Left ventricle myocardium inferior (tissue), 1 donor: Measurements from ENCODE around the gene SLC2A10. TPM values are rescaled to one million over a fixed set of nuclear protein-coding genes. Genes with fewer than 3 reads are reported as not detected.

Experiments
- DNase-seq: peaks from one replicate; pipeline ENCODE4 v3.0.0-alpha.2; 2020
- H3K27ac ChIP-seq: fragments of 200-600 bp; replicated peaks from 2 replicates; pipeline ENCODE4 v1.8.0; 2021
- H3K27me3 ChIP-seq: fragments of 200-600 bp; 2 replicates; pipeline ENCODE4 v1.8.0; 2021; ENCODE audit warnings: low read depth
- H3K36me3 ChIP-seq: fragments of 200-600 bp; 2 replicates; pipeline ENCODE4 v1.8.0; 2021
- H3K4me1 ChIP-seq: fragments of 200-600 bp; 2 replicates; pipeline ENCODE4 v1.8.0; 2021
- H3K4me3 ChIP-seq: fragments of 200-600 bp; 2 replicates; pipeline ENCODE4 v1.8.0; 2021; ENCODE audit warnings: mild to moderate bottlenecking, moderate library complexity
- H3K9me3 ChIP-seq: fragments of 200-600 bp; replicated peaks from 2 replicates; pipeline ENCODE4 v1.8.0; 2021
- intact Hi-C: fragments of 100-400 bp; cut with micrococcal nuclease; formaldehyde crosslinking; loops from one replicate; pipeline ENCODE4 v1.11.0; 2022
- long read RNA-seq: library from polyadenylated mRNA; unstranded; transcript quantifications from one replicate; pipeline ENCODE4 v2.0.0, GENCODE V29; 2021
- total RNA-seq: library from RNA; stranded (reverse); fragmentation: NEBNext Ultra II Directional; extraction: Animal tissue kit (Norgen Biotek cat#: 25700); gene quantifications from one replicate; pipeline ENCODE4 v1.2.1, GENCODE V29; 2021
- TF ChIP-seq, protein P1 (sequence below): fragments of 200-600 bp; IDR thresholded peaks from 2 replicates; pipeline ENCODE4 v1.8.0; 2021; ENCODE audit warnings: antibody characterized with exemption, mild to moderate bottlenecking, borderline replicate concordance
- donor health status: DM: no; HTN: yes; CAD: no; lungs with severe emphysema.

SLC2A10 gene
- 2.8 TPM for total RNA-seq
- long read RNA-seq, full-length matches to known transcripts = 4 of 9 reads
- long read RNA-seq, partial matches to known transcripts = 3 of 9 reads
- long read RNA-seq, other reads (novel, unspliced or antisense) = 2 of 9 reads

DNA sequence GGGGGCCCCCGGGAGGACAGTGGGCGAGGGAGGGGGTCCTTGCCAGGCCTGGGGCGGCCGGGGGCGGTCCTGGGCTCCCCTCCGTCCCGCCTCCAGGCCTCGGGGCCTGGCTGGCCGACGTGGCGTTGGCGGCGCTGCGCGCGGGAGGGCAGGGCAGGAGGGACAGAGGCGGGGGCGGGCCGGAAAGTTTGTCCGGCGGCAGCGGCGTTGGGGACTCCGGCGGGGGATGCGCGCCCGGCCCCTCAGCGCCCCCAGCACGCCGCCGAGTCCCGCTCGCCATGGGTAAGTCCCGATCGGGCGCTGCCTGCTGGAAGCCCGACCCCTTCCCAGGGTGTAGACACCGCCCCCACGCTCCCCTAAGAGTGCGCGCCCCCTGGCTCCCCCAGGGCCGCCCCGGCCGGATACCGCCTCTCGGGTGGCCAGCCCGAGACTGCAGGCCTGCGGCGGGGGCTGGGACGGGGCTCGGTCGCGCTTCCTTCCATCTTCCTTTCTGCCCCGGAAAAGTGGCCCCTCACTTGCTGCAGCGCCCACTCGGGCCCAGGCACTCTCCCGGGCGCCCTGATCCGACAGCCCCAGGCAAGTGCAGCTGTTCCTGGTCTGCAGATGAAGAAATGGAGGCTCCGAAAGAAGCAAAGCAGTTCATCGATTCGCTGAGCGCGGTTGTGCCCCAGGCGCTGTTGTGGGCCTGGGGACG, at the start of gene SLC2A10:
TSS of gene SLC2A10 (plus strand) at position 191 of the 694 bp plus-strand sequence. CDS start at position 279, 88 bp downstream.
- intact Hi-C loops = no loop called here
- Histone ChIP-seq H3K9me3 (peaks cover 13% of the 10 kb centered on the region), H3K4me3 (peak within 1 kb of the TSS; percentile 79), H3K27me3 (peaks cover 20% of the 10 kb centered on the region), H3K36me3 (no peaks in the 10 kb centered on the region), H3K27ac (peak within 1 kb of the TSS; percentile 72), H3K4me1 (peaks cover 28% of the 10 kb centered on the region)
- peak; percentile 66 for DNase-seq
- TF ChIP-seq, protein P1, sequence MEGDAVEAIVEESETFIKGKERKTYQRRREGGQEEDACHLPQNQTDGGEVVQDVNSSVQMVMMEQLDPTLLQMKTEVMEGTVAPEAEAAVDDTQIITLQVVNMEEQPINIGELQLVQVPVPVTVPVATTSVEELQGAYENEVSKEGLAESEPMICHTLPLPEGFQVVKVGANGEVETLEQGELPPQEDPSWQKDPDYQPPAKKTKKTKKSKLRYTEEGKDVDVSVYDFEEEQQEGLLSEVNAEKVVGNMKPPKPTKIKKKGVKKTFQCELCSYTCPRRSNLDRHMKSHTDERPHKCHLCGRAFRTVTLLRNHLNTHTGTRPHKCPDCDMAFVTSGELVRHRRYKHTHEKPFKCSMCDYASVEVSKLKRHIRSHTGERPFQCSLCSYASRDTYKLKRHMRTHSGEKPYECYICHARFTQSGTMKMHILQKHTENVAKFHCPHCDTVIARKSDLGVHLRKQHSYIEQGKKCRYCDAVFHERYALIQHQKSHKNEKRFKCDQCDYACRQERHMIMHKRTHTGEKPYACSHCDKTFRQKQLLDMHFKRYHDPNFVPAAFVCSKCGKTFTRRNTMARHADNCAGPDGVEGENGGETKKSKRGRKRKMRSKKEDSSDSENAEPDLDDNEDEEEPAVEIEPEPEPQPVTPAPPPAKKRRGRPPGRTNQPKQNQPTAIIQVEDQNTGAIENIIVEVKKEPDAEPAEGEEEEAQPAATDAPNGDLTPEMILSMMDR = peak; percentile 25

- intact Hi-C loops = no loop called here
- no peaks in the 10 kb centered on the region for H3K4me1 ChIP-seq
- TF ChIP-seq, protein P1 = no peak
Measured at GRCh38 chr20:46660487-46660886, 49.0 kb upstream of the SLC2A10 start.

DNA sequence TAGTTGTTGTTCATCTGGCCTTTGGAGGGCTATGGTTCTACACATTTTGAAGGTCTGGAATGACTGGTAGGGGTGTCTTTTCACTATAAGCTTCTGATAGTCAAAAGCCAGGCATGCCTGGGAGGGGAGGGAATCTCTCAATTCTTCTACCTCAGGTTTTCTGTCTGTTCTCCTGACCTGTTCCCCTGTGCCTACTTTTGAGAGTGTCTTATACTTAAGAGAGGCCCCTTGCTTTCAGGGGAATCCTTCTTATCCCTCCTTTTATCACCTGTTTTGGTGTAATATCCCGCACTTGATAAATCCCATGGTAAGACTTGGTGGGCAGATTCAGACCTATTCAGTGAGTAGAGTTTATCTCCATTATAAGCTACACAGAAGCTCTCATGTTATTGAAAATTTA, 47.8 kb upstream of the SLC2A10 start:
- H3K9me3 ChIP-seq = peaks cover 9% of the 10 kb centered on the region
- no peaks in the 10 kb centered on the region for H3K4me1 ChIP-seq
- intact Hi-C loops = no loop called here
- H3K36me3 ChIP-seq = no peaks in the 10 kb centered on the region
- no peak overlapping the region for H3K27ac ChIP-seq
- TF ChIP-seq, protein P1 = no peak
- H3K4me3 ChIP-seq = no peak overlapping the region
- no peaks in the 10 kb centered on the region for H3K27me3 ChIP-seq
- no peak for DNase-seq

More at GRCh38 chr20:46660487-46660886, 49.0 kb upstream of the SLC2A10 start:
- no peaks in the 10 kb centered on the region for H3K36me3 ChIP-seq
- no peak overlapping the region for H3K4me3 ChIP-seq
- H3K27me3 ChIP-seq = no peaks in the 10 kb centered on the region
- H3K9me3 ChIP-seq = peaks cover 9% of the 10 kb centered on the region
- H3K27ac ChIP-seq = no peak overlapping the region
- no peak for DNase-seq

DNA sequence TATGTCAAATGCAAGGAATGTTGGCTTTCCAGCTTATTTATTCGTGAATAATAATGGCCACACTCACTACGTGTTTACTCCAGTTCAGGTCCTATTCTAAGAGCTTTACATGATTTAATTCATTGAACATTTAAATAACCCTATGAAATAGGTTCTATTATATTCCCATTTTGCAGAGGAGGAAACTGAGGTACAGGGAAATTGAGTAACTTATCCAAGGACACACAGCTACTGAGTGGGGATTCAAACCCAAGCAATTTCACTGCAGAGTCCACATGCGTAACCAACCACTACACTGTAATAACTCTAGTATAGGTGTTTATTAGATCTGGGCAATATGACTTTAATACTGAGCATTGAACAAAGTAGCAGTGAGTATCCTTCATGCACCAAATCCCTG, 45.9 kb upstream of the SLC2A10 start:
- Histone ChIP-seq H3K27ac (no peak overlapping the region), H3K9me3 (peaks cover 9% of the 10 kb centered on the region), H3K36me3 (no peaks in the 10 kb centered on the region), H3K4me3 (no peak overlapping the region), H3K4me1 (no peaks in the 10 kb centered on the region), H3K27me3 (no peaks in the 10 kb centered on the region)
- intact Hi-C loops = no loop called here
- TF ChIP-seq, protein P1 = no peak
- no peak for DNase-seq

GRCh38 chr20:46665602-46666001, 43.8 kb upstream of the SLC2A10 start:
- no peak for DNase-seq
- TF ChIP-seq, protein P1 = no peak
- no peaks in the 10 kb centered on the region for H3K27me3 ChIP-seq
- H3K27ac ChIP-seq = no peak overlapping the region
- peaks cover 12% of the 10 kb centered on the region for H3K9me3 ChIP-seq
- intact Hi-C loops = no loop called here
- H3K36me3 ChIP-seq = no peaks in the 10 kb centered on the region
- no peaks in the 10 kb centered on the region for H3K4me1 ChIP-seq
- H3K4me3 ChIP-seq = no peak overlapping the region
